B cell (primary cell): ENCODE data around the gene EVI5L.

Experiments
- EZH2 ChIP-seq: IDR thresholded peaks from 2 replicates; pipeline ENCODE4 v1.6.1; 2012; ENCODE audit warnings: borderline replicate concordance, low read depth, mild to moderate bottlenecking, moderate library complexity, low read length; ENCODE audit not compliant: insufficient read depth, poor library complexity, severe bottlenecking
- TF ChIP-seq, protein P1 (sequence below): fragments of 200-600 bp; IDR thresholded peaks from one replicate; pipeline ENCODE4 v1.8.0; 2022; ENCODE audit warnings: antibody characterized with exemption, mild to moderate bottlenecking

DNA sequence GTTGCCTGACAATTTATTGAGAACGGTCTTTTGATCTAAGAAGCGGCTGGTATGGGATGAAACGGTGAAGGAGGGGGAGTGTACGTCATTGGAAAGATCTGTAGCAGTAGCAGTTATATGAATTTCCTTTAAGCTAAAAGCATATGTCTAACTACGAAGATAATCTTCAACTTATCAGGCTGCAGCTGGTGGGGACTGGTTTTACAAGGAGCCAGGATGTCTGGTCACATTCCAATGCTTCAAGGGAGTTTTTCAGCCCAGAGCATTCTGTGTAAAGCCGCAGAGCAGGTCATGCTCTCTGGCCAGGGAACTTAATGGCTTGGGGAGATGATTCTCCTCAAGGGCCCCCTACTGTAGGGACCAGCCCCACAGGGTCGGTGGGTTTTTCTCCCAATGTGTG lies 37.7 kb upstream of the EVI5L start:
- TF ChIP-seq, protein P1, sequence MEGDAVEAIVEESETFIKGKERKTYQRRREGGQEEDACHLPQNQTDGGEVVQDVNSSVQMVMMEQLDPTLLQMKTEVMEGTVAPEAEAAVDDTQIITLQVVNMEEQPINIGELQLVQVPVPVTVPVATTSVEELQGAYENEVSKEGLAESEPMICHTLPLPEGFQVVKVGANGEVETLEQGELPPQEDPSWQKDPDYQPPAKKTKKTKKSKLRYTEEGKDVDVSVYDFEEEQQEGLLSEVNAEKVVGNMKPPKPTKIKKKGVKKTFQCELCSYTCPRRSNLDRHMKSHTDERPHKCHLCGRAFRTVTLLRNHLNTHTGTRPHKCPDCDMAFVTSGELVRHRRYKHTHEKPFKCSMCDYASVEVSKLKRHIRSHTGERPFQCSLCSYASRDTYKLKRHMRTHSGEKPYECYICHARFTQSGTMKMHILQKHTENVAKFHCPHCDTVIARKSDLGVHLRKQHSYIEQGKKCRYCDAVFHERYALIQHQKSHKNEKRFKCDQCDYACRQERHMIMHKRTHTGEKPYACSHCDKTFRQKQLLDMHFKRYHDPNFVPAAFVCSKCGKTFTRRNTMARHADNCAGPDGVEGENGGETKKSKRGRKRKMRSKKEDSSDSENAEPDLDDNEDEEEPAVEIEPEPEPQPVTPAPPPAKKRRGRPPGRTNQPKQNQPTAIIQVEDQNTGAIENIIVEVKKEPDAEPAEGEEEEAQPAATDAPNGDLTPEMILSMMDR: no peak
- TF ChIP-seq EZH2: no peak
